Kidney (tissue), 14 donors: ENCODE measurements around the gene SRRM4. TPM values are rescaled to one million over a fixed set of nuclear protein-coding genes. Genes with fewer than 3 reads are reported as not detected.

Source experiments
- DNase-seq, 5 donors: peaks; one replicate each; pipeline ENCODE4 v3.0.0-alpha.2; 2013 to 2020
- FAIRE-seq: peaks from 2 replicates; lab custom pipeline; 2012; peaks lifted over from hg19 to GRCh38; lab: Jason Lieb, UNC
- H3K27ac ChIP-seq, 2 donors: one replicate each; pipeline ENCODE4 v1.7.0; 2013; ENCODE audit warnings: low read depth in 2 of 2, low read length in 2 of 2, inconsistent platforms in 1 of 2
- H3K27me3 ChIP-seq: one replicate; pipeline ENCODE4 v1.7.1; 2013; ENCODE audit warnings: low read length, inconsistent platforms; ENCODE audit not compliant: control insufficient read depth, insufficient read depth
- H3K36me3 ChIP-seq, 3 donors: one replicate each; pipeline versions ENCODE4 v1.7.0 to v1.7.1; 2013; ENCODE audit warnings: low read length in 3 of 3, control low read depth in 1 of 3, inconsistent platforms in 1 of 3; ENCODE audit not compliant: insufficient read depth in 3 of 3, control insufficient read depth in 2 of 3
- H3K4me1 ChIP-seq, 3 donors: one replicate each; pipeline versions ENCODE4 v1.7.0 to v1.7.1; 2013; ENCODE audit warnings: low read length in 3 of 3, inconsistent platforms in 1 of 3, low read depth in 1 of 3; ENCODE audit not compliant: control insufficient read depth in 2 of 3, insufficient read depth in 2 of 3
- H3K4me3 ChIP-seq, 3 donors: one replicate each; pipeline versions ENCODE4 v1.7.0 to v1.8.1; 2013; ENCODE audit warnings: low read length in 3 of 3, control low read depth in 1 of 3, inconsistent platforms in 1 of 3
- H3K9ac ChIP-seq, 3 donors: one replicate each; pipeline versions ENCODE4 v1.7.0 to v1.7.1; 2013; ENCODE audit warnings: low read length in 3 of 3, control low read depth in 1 of 3, inconsistent platforms in 1 of 3
- H3K9me3 ChIP-seq, 3 donors: one replicate each; pipeline versions ENCODE4 v1.7.0 to v1.7.1; 2013; ENCODE audit warnings: low read length in 3 of 3, control low read depth in 1 of 3, inconsistent platforms in 1 of 3; ENCODE audit not compliant: control insufficient read depth in 2 of 3, insufficient read depth in 1 of 3
- CTCF ChIP-seq: IDR thresholded peaks from 3 replicates; pipeline ENCODE4 v1.5.1; 2012; ENCODE audit warnings: mild to moderate bottlenecking, moderate library complexity, borderline replicate concordance; ENCODE audit not compliant: insufficient read depth; ENCODE audit errors: extremely low read depth
- intact Hi-C: fragments of 100-400 bp; cut with DNase I; formaldehyde crosslinking; loops from one replicate; pipeline ENCODE4 v1.11.1; 2022
- polyA plus RNA-seq: library from polyadenylated mRNA; stranded (reverse); fragments of 350-450 nt; fragmentation: Illumina TruSeq; extraction: RNeasy Lipid Tissue Mini Kit (QIAGEN cat#74804); gene quantifications from one replicate; pipeline ENCODE4 v1.2.3, GENCODE V29; 2014; ENCODE audit warnings: low read depth, low replicate concordance; ENCODE audit not compliant: insufficient read depth
- total RNA-seq: library from RNA; stranded (reverse); fragmentation: NEBNext Ultra II Directional; extraction: Animal tissue kit (Norgen Biotek cat#: 25700); gene quantifications from one replicate; pipeline ENCODE4 v1.2.1, GENCODE V29; 2021
- donor health status: control.
- donor health status: control.
- donor health status: control.
- donor health status: control.
- donor health status: control.
- donor health status: DM: yes; HTN: yes; CAD: no.
- donor health status: Normal renal cell carcinoma (clear cell type).

The SRRM4 gene
- total and polyA plus RNA-seq, 2 donors from 2014 or later: 0.06 to 0.17 TPM

- DNase-seq (no peak), FAIRE-seq (no peak)
- Histone ChIP-seq H3K9ac (no peak overlapping the region), H3K4me3 (no peak overlapping the region), H3K36me3 (no peaks in the 10 kb centered on the region), H3K27me3 (peaks cover 5% of the 10 kb centered on the region), H3K4me1 (no peaks in the 10 kb centered on the region), H3K27ac (no peak overlapping the region), H3K9me3 (peaks cover 0 to 16% (median 0%) of the 10 kb centered on the region in 3 donors)
- TF ChIP-seq CTCF: no peak
- intact Hi-C loops: no loop called here
These were observed 166.6 kb downstream of the SRRM4 start for GRCh38 chr12:119147847-119148448.

- no peak for TF ChIP-seq CTCF
- Histone ChIP-seq H3K9me3 (peaks cover 0 to 16% (median 0%) of the 10 kb centered on the region in 3 donors), H3K36me3 (no peaks in the 10 kb centered on the region), H3K9ac (no peak overlapping the region), H3K4me1 (no peaks in the 10 kb centered on the region), H3K27me3 (peaks cover 5% of the 10 kb centered on the region), H3K4me3 (no peak overlapping the region), H3K27ac (no peak overlapping the region)
- no peak for DNase-seq
- no peak for FAIRE-seq
- intact Hi-C loops: no loop called here
These were observed 167.9 kb downstream of the SRRM4 start for GRCh38 chr12:119149270-119149669.

- Histone ChIP-seq H3K27ac (no peak overlapping the region), H3K27me3 (peaks cover 5% of the 10 kb centered on the region), H3K4me3 (no peak overlapping the region), H3K9ac (no peak overlapping the region), H3K36me3 (no peaks in the 10 kb centered on the region), H3K9me3 (peaks cover 0 to 16% (median 0%) of the 10 kb centered on the region in 3 donors), H3K4me1 (no peaks in the 10 kb centered on the region)
- intact Hi-C loops: no loop called here
- TF ChIP-seq CTCF: no peak
- FAIRE-seq: no peak
- no peak for DNase-seq
These were observed 170.2 kb downstream of the SRRM4 start for GRCh38 chr12:119151445-119152026.
